Right renal cortex interstitium (tissue), 3 donors: Measurements from ENCODE around the gene PRELID3B. TPM values are rescaled to one million over a fixed set of nuclear protein-coding genes. Genes with fewer than 3 reads are reported as not detected.
A peak's percentile ranks its signal among the peaks of the same experiment; 100 is the strongest.
"Not testable (repeated sequence)": the region's sequence is repeated elsewhere in the genome, so short reads cannot be mapped to it uniquely, and the experiment has no call there.

Source experiments
- DNase-seq, 3 donors: peaks; one replicate each; pipeline ENCODE4 v3.0.0-alpha.2; 2013; ENCODE audit warnings: low read depth in 3 of 3, low spot score in 2 of 3
- polyA plus RNA-seq, 3 donors: library from polyadenylated mRNA; unstranded; fragments of 120-200 nt; gene quantifications; one replicate each; pipeline ENCODE4 v1.2.1, GENCODE V29; 2013; ENCODE audit not compliant: insufficient read length in 3 of 3

PRELID3B gene
- polyA plus RNA-seq, 3 donors = 73.3 to 81.5 (median 77.2) TPM

GRCh38 chr20:59013031-59013951 is 29.3 kb downstream of the PRELID3B start:
- no peak for DNase-seq

- not testable (repeated sequence) for DNase-seq
Observed at GRCh38 chr20:59011874-59012157, 30.8 kb downstream of the PRELID3B start.

- DNase-seq = no peak
Observed at GRCh38 chr20:59010995-59011873, 31.4 kb downstream of the PRELID3B start.

GRCh38 chr20:59010321-59010994 is 32.1 kb downstream of the PRELID3B start:
- no peak for DNase-seq

- DNase-seq = no peak
Observed at GRCh38 chr20:59008715-59009336, 33.8 kb downstream of the PRELID3B start.

GRCh38 chr20:59007665-59008511 is 34.7 kb downstream of the PRELID3B start:
- DNase-seq = no peak

- DNase-seq = peak in 1 of 3 donors; percentile 19
Observed at GRCh38 chr20:59006864-59007664, 35.5 kb downstream of the PRELID3B start, which contains the start of gene CTSZ. Gene CTSZ, minus strand, starts transcription at chr20:59007254. Its CDS starts 126 bp downstream, at chr20:59007128.

GRCh38 chr20:59006167-59006863 is 36.3 kb downstream of the PRELID3B start:
- no peak for DNase-seq

GRCh38 chr20:59005523-59006166 is 36.9 kb downstream of the PRELID3B start:
- DNase-seq = no peak

- no peak for DNase-seq
Observed at GRCh38 chr20:59004763-59005522, 37.6 kb downstream of the PRELID3B start.

GRCh38 chr20:59004493-59004762 is 38.2 kb downstream of the PRELID3B start:
- no peak for DNase-seq

GRCh38 chr20:59003836-59004492 is 38.6 kb downstream of the PRELID3B start:
- no peak for DNase-seq

GRCh38 chr20:59002874-59003399 is 39.6 kb downstream of the PRELID3B start:
- DNase-seq = no peak

- DNase-seq = no peak
Observed at GRCh38 chr20:59002388-59002787, 40.2 kb downstream of the PRELID3B start.

- DNase-seq = no peak
Observed at GRCh38 chr20:59001449-59002171, 41.0 kb downstream of the PRELID3B start.

GRCh38 chr20:59001068-59001448 is 41.5 kb downstream of the PRELID3B start:
- DNase-seq = no peak
